ENCODE data around the gene IL6.

DNA sequence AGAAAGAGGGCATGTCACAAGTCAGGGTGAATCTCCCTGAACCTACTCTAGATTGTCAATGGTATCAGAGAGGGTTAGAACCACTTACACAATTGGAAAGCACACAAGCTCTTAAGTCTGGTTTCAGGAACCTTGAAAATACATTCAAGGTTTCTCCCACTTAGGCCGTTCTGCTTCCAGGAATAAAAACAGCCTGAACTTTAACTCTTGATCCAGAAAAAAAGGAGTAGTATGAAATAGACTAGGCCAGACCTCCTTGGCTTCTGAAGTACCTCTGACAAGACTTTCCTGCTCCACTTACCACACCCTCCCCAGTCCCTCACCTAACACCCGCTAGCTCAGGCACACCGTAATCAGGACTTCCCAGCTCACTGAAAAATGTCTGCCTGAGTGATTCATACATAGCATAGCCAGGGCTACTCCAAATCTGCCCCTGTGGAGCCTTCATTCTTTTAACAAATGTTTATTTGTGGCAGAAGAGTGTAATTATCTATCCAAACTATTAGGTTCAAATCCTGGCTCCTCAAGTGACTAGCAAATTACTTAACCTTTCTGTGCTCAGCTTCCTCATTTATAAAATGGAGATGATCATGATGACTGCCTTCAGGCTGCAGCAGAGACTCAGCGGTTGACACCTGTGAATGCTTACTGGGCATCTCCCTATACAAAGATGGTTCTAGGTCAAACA is 30.3 kb upstream of the IL6 start:
- no peak for TF ChIP-seq ZNF274 (IDR thresholded peaks at IDR 0.05; ENCODE audit: low read depth, low read length)
- no peak for TF ChIP-seq YY1 (IDR thresholded peaks at IDR 0.05; ENCODE audit: insufficient read depth, insufficient read length)
- no peak for TF ChIP-seq SUZ12 (IDR thresholded peaks at IDR 0.05; ENCODE audit: extremely low read depth, insufficient read depth, insufficient read length)
